Transverse colon (tissue), 4 donors: Measurements from ENCODE around the gene TMEM132C.

Experiments
- CTCF ChIP-seq, 5 experiments: fragments of 200-600 bp in 3 of 5; fragments of 450-650 bp in 2 of 5; sonication (generic) in 3 of 5; IDR thresholded peaks; 1 replicate in 2 of 5; 2 replicates in 3 of 5; pipeline ENCODE4 v1.5.1; 2016 to 2017; ENCODE audit warnings: antibody characterized with exemption in 5 of 5, inconsistent platforms in 3 of 5, mild to moderate bottlenecking in 2 of 5, moderate library complexity in 1 of 5
- EP300 ChIP-seq: sonication (generic); formaldehyde crosslinking; IDR thresholded peaks from one replicate; pipeline ENCODE4 v1.6.1; 2017; ENCODE audit warnings: antibody characterized with exemption, low read depth
- POLR2AphosphoS5 ChIP-seq, 3 donors: sonication (generic); formaldehyde crosslinking; IDR thresholded peaks; one replicate each; pipeline ENCODE4 v1.6.1; 2016; ENCODE audit warnings: antibody characterized with exemption in 3 of 3

GRCh38 chr12:128583453-128583852 lies 316.5 kb downstream of the TMEM132C start:
- peak in 1 of 5 experiments; percentile 20 for TF ChIP-seq CTCF (IDR thresholded peaks at IDR 0.05)
- TF ChIP-seq EP300, result no peak
- TF ChIP-seq POLR2AphosphoS5 (IDR thresholded peaks at IDR 0.05), result no peak
